DLD1 (cell line): ENCODE results near the gene ZSCAN22.
"Not testable (repeated sequence)": the region's sequence is repeated elsewhere in the genome, so short reads cannot be mapped to it uniquely, and the experiment has no call there.

Experiments
- in situ Hi-C: cut with HindIII; loops from 2 replicates; pipeline ENCODE4 v1.10.0; 2017; ENCODE audit warnings: low sequenced_read_pairs

ZSCAN22 gene

DNA sequence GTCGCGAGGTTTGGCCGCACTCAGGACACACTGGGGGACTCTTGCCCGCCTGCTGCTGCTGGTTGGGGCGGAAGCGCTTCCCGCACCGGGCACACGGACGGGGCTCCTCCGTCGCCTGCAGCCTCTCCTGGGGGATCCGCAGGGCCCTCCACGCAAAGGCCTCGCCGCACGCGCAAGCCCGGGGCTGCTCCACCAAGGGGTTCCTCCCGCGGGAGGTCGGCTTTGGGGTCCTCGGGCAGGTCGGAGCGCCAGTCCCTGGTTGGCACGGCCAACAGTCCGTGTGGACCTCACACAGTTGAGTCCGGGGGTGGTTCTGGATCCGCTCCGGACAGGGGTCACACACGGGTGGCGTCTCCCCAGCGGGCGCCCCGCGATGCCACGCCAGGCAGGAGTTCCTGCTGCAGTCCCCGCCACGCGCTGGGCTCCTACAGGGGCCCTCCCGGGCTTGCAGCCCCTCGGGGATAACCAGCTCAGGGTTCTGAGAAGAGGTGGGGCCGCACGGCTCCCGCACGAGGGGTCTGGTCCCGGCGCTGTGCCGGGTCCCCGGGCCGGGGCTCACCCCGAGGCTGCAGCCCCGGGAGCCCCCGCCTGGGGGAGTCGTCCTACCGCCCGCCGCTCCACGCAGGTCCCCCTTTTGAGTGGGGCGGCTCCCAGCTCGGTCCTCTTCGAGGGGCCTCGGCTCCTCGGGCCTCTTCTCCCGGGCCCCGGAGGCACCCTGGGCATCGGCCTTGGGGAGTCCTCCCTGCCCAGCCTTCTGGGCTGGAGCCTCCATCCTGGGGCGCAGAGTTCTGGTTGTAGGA lies 42.0 kb downstream of the ZSCAN22 start:
- in situ Hi-C loops: no loop called here

DNA sequence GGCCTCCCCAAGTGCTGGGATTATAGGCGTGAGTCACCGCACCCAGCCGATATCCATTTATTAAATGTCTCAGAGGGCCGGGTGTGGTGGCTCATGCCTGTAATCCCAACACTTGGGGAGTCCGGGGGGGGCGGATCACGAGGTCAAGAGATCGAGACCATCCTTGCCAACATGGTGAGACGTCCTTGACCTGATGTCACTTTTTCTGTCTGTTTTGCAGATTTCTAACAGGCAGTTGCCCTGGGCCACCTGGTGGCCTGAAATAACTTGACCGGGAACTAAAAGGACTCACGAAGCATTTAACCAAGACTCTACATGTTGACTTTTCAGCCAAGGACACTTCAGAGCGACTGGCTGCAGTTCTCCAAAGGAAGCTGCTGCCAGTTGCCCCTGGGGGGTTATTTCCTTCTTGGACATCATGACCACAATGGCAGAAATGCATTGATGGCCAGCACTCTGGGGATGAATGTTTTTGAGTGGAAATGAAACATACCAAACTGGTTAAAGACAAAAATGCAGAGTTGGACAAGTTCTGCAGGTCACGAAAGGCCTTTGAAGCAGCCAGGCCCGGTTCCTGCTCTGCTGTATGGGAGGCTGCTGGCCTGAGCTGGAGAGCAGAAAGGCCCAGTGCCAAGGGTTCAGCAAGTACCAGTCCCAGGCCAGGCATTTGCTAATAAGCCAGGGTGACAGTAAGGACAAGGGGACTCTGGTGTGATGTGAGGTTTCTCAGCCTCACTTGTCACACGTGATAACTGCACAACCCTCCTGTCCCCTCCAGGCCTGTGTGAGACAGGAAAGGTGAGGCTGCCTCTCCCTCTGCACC lies 45.7 kb downstream of the ZSCAN22 start:
- in situ Hi-C loops: no loop called here

DNA sequence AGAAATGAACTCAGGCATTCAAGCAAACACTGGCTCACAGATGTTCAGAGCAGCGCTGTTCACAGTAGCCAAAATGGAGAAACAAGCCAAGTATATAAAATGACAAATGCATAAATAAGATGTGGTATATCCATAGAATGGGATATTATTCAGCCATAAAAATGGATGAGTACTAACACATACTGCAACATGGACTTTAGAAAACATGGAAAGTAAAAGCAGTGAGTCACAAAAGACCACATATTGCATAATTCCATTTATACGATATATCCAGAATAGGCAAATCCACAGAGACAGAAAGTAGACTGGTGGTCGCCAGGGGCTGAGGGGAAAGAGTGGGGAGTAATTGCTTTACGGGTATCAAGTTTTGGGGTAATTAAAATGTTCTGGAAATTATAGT lies 47.4 kb downstream of the ZSCAN22 start:
- in situ Hi-C loops: no loop called here

DNA sequence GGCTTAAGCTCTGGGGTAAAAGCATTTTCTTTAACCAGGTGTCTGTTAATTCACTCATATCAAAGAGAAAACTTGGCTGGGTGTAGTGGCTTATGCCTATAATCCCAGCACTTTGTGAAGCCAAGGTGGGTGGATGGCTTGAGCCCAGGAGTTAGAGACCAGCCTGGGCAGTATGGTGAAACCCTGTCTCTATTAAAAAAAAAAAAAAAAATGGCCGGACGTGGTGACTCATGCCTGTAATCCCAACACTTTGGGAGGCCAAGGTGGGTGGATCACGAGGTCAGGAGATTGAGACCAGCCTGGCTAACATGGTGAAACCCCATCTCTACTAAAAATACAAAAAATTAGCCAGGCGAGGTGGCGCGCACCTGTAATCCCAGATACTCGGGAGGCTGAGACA lies 49.9 kb downstream of the ZSCAN22 start:
- in situ Hi-C loops: not testable (repeated sequence)

DNA sequence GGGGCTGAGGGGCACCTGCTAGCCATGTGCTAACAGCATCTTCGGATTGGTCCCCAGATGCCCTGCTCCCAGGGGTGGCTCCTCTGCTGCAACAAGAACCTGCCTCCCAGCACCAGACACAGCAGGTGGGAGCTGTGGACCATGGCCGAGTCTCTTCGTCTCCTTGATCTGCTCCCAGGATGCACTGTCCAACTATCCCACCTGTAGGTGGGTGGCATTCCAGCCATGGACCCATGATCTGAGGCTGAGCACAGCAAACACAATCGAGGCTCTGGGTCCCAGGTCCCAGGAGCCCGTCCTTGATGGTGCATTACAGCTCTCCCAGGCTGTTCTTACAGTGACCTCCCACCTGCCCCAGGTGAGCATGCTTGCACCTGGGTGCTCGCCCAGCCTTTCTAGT lies 52.5 kb downstream of the ZSCAN22 start:
- in situ Hi-C loops: no loop called here

DNA sequence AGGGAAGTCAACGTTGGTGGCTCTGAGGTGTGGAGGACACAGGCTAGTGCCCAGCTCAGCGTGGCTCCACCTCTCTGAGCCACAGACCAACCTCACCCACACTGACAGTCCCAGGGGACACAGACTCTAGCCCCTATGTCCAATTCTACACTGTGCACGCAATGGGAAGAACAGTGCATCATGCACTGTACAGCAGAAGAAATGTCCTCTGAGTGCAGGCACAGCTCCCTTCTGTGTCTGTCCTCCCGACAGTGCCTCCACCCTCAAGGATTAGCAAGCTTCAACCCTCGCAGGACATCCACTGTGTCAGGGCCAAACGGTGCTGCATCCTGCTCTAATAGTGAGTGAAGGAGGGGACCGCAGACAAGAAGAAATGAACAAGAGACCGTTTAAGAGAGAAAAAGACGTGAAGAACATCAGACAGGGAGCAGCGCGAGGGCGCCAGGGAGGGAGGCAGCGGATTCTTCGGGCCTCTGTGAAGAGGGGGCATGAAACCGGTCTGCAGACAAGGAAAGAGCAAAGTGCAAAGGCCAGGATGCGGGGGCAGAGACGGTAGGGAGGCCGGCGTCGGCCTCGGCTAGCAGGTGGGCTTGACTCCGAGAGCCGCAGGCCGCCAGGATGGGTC lies 53.4 kb downstream of the ZSCAN22 start:
- in situ Hi-C loops: no loop called here

DNA sequence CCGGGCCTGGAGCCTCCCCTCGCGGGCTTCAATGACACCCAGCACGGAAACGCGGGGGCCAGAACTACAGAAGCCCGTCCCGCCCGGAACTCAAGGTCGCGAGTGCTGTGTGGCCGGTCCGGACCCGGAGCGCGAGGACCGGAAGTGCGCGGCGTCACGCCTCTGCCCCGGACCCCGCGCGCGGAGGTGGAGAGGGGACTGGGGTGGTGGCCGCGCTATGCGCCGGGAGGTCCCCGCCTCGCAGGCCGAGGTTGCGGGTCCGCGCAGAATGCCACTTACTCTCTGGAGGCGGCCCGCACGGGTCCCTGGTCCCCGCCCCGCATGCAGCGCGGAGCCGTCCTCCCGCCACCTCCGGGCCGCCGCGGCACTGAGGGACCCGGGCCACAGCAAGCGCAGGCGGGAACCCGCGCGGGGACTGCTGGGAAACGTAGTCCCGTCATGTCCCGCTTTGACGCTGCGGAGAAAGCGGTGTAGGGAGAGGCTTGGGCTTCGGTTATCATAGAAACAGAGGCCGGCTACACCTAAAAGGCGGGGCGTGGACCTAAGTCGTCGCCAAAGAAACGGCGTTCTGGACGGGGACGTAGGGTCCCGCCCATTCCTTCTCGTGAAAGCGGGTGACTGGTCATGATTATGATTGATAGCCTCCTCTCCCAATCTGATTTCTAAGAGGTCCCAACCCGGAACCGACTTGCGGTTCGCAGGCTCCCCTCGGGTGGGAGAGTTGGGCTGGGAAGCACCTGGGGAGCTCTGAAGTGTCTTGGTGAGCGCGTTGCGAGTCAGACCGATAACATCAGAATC lies 54.1 kb downstream of the ZSCAN22 start, which contains the start of gene ZNF837:
Gene ZNF837 (minus strand): TSS at position 369 of the 798 bp plus-strand sequence. CDS start 11,698 bp downstream, outside the sequence.
- in situ Hi-C loops: no loop called here

DNA sequence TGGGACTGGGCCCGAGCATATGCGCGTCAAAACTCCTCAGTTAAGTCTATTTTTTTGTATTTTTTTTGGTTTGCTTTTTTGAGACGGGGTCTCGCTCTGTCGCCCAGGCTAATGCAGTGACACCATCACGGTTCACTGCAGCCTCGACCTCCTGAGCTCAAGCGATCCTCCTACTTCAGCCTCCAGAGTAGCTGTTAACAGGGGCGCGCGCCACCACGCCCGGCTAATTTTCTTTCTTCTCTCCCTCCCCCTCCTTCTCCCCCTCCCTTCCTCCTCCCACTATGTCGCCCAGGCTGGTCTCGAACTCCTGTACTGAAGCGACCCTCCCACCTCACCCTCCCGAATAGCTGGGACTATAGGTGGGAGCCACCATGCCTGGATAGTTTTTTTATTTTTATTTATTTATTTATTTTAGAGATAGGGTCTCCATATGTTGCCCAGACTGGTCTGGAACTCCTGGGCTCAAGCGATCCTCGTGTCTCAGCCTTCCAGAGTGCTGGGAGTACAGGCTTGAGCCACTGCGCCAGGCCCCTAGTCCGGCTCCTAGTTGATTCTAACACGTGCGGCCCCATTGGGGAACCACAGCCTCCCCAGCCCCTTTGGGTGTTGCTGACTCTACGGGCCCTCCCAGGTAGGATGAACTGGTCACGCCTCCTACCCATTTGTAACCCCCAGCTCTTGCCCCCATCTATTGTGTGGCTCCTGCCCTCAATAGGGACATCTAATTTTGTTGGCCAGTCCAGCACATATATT lies 54.8 kb downstream of the ZSCAN22 start:
- in situ Hi-C loops: no loop called here

DNA sequence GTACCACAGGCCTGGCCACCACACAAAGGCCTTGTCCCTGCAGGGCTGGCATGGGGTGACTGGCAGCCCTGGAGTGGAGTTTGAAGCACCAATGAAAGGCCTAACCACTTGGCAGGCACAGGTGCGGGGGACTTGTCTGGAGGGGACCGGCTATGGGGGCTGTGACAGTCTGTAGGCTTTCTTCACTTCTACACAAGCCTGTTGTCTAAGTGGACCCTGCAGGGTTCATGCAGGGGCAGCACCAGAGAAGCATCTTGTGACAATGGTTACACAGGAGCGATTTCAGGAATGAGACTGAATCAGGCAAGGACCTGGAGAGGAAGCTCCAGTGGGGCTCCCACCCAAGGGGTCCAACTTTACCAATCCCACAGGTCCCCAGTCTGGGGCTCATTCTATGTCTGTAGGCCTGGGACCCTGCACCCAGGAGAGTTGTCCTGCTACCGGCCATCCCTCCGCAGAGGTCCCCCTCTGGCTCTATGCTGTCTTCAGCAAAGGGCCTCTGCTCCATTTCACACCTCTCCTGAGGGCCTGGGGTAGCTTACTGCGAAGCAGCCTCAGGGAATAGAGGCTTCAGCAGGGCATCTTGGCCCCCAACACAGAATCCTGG lies 56.3 kb downstream of the ZSCAN22 start:
- in situ Hi-C loops: no loop called here

DNA sequence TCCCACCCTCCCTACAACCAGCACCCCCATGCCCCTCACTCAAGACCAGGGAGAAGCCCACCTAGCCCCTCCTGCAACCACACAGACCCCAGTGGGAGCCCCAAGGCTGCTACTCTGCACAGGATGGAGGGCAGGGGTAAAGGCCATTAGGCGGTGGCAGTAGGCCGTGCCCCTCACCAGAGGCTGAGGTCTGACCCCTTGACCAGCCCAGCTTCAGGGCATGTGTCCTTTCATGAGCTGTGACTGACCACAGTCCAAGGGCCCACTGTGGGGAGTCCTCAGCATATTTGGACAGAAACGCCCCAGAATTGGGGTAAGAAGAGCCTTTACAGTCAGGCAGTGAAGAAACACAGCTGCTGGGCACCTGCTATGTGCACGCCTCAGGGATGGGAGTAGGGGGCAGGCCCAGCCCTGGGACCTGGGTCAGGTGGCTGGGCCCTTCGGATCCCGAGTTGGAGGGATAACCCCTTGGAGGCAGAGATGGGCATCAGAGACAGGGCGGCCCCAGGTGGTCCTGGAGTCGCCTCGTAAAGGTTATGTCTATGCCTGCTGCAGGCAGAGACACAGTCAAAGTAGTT lies 58.6 kb downstream of the ZSCAN22 start:
- in situ Hi-C loops: no loop called here

DNA sequence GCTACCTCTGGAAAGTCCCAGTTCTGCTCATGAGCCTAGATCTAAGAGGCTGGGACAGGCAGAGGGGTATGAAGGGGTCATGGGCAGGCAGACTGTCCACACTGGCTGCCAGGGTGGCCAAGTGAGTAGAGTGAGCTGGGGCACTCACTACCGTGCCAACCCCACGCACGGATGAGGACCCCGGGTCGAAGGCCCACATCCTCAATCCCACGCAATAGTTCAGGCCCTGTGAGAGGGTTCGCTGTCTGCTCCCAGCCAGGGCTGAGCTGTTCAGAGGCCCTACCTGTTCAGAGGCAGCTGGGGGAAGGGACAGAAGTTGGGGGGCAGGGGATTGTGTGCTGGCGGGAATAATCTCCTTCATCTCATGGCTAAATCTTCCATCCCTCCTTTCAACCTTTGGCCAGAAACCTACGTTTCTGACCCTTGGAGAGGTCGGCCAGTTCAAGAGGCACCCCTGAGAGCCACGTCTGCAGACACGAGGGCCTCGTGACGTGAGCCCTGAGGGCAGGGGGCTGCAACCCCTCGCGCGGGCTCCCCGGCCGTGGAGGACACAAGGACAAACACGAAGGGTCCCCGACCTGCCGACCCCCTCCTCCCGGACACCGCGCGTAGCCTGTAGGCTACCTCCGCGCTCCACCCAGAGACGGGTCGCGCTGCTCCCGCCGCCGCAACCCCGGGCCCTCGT lies 59.2 kb downstream of the ZSCAN22 start:
- in situ Hi-C loops: no loop called here

DNA sequence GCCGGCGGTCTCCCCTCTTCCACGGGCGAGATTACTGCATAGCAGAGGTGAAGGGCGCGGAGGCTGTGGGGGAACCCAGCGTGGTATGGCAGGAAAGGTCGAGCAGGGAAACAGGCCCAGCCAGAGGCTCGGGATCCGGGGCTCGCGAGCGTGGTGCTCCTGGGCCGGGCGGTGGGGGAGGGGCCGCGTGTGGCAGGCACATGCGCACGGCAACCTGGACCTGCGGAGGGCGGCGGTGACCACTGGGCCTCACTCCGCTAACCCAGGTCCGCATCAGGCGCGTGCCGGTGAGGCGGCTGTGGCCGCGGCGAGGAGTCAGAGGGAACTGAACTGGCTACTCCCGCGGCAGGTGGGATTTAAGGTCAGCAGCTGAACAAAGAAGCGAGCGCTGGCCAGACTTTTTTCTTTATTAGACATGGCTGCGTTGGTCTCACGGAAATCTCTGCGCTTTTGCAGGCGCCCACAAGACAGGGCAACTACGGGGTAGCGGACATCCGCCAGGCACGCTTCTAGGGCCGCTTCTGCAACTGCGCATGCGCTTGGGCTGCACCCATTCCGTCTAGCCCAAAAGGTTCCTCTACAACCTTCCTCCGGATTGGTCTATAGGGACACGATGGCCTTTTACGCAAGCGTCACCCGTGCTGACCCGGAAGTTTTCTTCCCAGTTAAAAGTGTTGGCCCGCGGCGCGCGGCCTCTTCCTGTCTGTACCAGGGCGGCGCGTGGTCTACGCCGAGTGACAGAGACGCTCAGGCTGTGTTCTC lies 60.0 kb downstream of the ZSCAN22 start, which contains the start of gene RPS5:
Gene RPS5 (plus strand): TSS at position 694 of the 762 bp plus-strand sequence. CDS start 869 bp downstream, outside the sequence.
- in situ Hi-C loops: no loop called here

DNA sequence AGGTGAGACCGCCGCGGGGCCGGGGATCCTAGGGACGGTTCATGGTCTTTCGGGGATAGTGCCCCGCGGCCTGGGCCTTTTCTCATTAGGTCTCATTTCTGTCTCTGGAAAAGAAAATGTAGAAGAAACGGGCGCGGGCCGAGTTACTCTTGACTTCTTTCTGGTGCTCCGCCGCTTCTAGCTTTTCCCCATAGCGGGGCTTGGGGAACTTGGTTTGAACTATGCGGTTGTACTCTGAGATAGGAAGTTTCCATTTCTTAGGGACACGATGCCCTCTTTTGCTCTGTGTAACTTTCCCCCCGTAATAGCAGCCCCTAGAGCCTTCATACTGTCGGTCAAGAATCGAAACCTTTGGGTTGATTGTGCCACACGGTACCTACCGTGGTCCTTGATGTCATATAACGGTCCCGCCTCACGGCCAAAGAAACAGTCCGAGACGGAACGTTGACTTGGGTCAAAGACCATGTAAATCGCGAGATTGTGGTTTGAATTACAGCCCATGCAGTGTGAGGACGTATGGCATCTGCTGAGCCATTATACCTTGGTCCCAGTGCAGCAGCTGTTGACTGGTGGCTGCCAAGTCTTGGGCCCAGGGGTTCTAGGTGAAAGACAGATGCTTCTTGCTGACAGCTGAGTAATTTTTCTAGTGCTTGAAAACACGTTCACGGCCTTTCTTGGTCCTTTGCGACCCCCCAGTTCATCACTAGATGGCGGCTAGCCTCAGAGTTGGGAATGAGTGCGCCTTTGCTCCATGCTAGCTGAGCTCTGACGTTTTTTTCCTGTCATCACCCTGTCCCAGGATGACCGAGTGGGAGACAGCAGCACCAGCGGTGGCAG lies 60.8 kb downstream of the ZSCAN22 start:
- in situ Hi-C loops: no loop called here

DNA sequence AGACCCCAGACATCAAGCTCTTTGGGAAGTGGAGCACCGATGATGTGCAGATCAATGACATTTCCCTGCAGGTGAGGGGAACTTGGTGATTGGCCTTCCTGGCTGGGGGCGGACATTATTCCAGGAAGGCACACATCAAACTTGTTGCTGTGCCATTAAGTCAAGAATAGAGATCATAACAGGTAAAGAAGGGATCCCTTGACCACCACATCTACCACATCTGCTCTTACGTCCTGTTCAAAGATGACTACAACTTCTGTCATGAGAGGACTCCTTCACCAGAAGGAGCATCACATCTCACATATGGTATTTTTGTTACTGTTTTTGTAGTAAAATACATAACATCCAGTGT lies 61.4 kb downstream of the ZSCAN22 start:
- in situ Hi-C loops: no loop called here
